GM12874 (cell line): ENCODE results near the gene BCR.

Source experiments
- CTCF ChIP-seq: IDR thresholded peaks from 2 replicates; pipeline ENCODE4 v1.5.1; 2011; ENCODE audit warnings: low read depth, mild to moderate bottlenecking, control low read depth, low read length, moderate library complexity; ENCODE audit not compliant: insufficient read depth

Gene BCR

GRCh38 chr22:23270798-23271596 lies 90.7 kb downstream of the BCR start:
- no peak for TF ChIP-seq CTCF

- TF ChIP-seq CTCF: no peak
Observed at GRCh38 chr22:23271597-23271908, 91.2 kb downstream of the BCR start.

- no peak for TF ChIP-seq CTCF
Observed at GRCh38 chr22:23272371-23272770, 92.1 kb downstream of the BCR start.

GRCh38 chr22:23272834-23273233 lies 92.5 kb downstream of the BCR start:
- no peak for TF ChIP-seq CTCF

GRCh38 chr22:23273445-23274145 lies 93.3 kb downstream of the BCR start:
- no peak for TF ChIP-seq CTCF

GRCh38 chr22:23274146-23274526 lies 93.8 kb downstream of the BCR start:
- no peak for TF ChIP-seq CTCF

- no peak for TF ChIP-seq CTCF
Observed at GRCh38 chr22:23274891-23275694, 94.8 kb downstream of the BCR start.
